Activated CD8-positive, alpha-beta memory T cell treated with anti-CD3 and anti-CD28 coated beads, Interleukin-2, amount 50 U/mL, for 4 hours (primary cell): ENCODE measurements around the gene PSMD13.
A peak's percentile ranks its signal among the peaks of the same experiment; 100 is the strongest.

ENCODE experiments used
- DNase-seq: peaks from one replicate; pipeline ENCODE4 v3.0.0-alpha.2; 2020

Gene PSMD13

DNA sequence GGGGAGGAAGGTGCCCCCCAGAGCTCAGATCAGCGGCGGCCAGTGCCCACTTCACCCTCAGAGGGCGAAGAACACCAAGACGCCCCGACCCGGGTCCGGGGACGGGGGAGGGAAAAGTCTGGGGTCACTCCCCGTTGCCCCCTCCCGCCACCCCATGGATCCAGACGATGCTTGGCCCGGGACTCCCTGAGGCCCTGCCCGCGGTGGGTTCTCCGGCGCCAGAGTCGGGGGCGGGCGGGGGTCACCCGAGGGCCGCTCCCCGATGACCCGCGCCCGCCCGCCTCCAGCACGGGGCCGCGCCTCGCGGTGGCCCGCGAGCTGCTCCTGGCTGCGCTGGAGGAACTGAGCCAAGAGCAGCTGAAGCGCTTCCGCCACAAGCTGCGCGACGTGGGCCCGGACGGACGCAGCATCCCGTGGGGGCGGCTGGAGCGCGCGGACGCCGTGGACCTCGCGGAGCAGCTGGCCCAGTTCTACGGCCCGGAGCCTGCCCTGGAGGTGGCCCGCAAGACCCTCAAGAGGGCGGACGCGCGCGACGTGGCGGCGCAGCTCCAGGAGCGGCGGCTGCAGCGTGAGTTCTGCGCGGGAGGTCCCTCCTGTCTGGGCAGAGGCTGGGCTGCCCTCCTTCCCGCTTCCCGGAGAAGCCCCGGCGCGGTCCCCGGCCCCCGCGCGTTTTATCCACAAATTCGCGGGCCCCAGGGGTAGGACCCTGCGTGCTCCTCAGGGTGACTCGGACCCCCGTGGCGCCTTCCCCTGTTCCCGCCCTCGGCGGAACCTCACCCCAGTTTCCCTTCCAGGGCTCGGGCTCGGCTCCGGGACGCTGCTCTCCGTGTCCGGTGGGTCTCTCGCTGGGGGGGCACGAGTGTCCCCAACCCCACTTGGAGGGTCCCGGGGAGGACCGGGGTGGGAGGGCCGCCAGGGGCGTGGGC, 42.5 kb downstream of the PSMD13 start:
- peak; percentile 30 for DNase-seq

DNA sequence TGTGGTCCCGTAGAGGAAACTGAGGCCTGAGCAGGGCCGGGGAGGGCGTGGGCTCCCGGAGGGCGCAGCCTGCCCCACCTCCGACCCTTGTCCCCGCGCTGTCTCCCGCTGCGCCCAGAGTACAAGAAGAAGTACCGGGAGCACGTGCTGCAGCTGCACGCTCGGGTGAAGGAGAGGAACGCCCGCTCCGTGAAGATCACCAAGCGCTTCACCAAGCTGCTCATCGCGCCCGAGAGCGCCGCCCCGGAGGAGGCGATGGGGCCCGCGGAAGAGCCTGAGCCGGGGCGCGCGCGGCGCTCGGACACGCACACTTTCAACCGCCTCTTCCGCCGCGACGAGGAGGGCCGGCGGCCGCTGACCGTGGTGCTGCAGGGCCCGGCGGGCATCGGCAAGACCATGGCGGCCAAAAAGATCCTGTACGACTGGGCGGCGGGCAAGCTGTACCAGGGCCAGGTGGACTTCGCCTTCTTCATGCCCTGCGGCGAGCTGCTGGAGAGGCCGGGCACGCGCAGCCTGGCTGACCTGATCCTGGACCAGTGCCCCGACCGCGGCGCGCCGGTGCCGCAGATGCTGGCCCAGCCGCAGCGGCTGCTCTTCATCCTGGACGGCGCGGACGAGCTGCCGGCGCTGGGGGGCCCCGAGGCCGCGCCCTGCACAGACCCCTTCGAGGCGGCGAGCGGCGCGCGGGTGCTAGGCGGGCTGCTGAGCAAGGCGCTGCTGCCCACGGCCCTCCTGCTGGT, 43.4 kb downstream of the PSMD13 start:
- DNase-seq: peak; percentile 56

DNA sequence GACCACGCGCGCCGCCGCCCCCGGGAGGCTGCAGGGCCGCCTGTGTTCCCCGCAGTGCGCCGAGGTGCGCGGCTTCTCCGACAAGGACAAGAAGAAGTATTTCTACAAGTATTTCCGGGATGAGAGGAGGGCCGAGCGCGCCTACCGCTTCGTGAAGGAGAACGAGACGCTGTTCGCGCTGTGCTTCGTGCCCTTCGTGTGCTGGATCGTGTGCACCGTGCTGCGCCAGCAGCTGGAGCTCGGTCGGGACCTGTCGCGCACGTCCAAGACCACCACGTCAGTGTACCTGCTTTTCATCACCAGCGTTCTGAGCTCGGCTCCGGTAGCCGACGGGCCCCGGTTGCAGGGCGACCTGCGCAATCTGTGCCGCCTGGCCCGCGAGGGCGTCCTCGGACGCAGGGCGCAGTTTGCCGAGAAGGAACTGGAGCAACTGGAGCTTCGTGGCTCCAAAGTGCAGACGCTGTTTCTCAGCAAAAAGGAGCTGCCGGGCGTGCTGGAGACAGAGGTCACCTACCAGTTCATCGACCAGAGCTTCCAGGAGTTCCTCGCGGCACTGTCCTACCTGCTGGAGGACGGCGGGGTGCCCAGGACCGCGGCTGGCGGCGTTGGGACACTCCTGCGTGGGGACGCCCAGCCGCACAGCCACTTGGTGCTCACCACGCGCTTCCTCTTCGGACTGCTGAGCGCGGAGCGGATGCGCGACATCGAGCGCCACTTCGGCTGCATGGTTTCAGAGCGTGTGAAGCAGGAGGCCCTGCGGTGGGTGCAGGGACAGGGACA, 44.1 kb downstream of the PSMD13 start:
- peak; percentile 36 for DNase-seq

DNA sequence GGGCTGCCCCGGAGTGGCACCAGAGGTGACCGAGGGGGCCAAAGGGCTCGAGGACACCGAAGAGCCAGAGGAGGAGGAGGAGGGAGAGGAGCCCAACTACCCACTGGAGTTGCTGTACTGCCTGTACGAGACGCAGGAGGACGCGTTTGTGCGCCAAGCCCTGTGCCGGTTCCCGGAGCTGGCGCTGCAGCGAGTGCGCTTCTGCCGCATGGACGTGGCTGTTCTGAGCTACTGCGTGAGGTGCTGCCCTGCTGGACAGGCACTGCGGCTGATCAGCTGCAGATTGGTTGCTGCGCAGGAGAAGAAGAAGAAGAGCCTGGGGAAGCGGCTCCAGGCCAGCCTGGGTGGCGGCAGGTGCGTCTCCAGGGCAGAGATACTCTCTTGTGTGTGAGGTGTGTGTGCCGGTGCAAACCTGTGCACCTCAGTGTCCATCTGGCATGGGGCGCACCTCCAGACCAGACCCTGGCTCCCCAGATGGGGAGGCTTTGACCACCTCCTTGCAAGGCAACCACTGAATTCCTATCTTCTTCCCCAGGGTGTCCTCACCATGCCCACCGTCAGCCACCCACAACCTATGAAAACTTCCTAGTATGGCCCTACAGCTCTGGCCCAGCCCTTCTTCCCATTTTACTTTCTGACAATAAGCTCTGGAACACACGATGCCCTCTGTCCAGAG, 44.8 kb downstream of the PSMD13 start:
- DNase-seq: no peak

DNA sequence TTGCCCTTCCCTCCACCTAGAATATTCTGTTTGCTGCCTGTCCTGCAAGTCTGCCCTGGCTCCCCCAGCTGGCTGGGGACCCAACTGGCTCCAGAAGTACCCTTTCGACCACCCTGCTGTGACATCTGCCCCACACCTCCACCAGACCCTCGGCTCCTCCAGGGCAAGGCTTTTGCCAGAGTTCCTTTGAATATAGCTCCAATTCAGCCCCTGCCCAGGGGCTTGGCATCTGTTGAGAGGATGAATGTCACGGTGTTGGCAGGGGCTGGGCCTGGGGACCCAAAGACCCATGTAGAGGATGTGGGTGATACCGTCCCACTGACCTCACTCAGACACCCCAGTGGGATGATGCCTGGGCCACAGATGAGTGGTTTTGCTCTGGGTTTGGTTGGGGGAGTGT, 45.4 kb downstream of the PSMD13 start:
- no peak for DNase-seq

DNA sequence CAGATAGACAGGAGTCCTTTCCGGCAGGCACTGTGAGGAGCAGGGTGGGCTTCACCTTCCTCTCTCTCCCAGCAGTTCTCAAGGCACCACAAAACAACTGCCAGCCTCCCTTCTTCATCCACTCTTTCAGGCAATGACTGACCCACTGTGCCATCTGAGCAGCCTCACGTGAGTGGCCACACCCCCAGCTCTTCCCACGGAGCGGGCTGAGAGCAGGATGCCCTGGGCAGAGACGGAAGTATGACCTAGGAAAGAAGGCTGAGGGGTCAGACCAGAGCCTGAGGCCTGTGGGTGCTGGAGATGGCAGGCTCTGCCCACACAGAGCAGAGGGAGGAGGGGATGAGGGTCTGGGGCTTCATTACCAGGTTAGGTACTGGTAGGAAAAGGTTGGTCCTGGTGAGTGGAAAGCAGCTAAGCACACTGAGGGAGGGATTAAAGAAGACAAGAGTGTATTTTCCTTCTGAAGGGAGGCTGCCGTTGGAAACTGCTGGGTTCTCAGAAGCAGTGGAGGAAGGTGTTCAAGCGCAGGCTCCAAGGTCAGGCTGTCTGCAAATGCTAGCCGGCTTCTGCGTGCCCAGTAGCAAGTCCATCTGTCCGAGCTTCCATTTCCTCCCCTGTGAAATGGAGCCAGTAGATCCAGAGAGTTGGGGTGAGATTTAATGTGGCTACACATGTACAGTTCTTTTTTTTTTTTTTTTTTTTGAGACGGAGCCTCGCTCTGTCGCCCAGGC, 46.0 kb downstream of the PSMD13 start:
- no peak for DNase-seq

DNA sequence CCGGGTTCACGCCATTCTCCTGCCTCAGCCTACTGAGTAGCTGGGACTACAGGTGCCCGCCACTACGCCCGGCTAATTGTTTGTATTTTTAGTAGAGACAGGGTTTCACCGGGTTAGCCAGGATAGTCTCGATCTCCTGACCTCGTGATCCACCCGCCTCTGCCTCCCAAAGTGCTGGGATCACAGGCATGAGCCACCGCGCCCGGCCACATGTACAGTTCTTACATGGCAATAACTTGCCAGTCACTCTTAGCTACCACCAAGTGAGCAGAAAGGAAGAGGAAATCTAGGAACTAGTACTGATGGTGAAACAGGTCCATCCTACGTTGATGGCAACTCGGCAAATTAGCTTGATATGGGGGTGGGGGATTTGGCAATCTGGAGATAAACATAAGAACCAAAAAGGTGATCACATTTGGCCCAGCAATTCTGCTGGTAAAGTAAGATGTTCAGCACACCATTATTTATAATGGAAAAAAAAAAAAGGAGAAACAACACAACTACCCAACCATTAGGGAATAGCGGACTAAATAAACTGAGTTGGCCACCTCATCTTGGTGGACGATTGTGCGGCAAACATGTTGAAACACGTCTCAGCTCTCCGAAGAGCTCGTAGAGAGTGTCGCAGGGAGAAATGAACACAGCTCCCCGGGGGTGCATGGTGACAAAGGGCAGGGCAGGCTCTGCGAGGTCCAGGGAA, 46.8 kb downstream of the PSMD13 start:
- no peak for DNase-seq

DNA sequence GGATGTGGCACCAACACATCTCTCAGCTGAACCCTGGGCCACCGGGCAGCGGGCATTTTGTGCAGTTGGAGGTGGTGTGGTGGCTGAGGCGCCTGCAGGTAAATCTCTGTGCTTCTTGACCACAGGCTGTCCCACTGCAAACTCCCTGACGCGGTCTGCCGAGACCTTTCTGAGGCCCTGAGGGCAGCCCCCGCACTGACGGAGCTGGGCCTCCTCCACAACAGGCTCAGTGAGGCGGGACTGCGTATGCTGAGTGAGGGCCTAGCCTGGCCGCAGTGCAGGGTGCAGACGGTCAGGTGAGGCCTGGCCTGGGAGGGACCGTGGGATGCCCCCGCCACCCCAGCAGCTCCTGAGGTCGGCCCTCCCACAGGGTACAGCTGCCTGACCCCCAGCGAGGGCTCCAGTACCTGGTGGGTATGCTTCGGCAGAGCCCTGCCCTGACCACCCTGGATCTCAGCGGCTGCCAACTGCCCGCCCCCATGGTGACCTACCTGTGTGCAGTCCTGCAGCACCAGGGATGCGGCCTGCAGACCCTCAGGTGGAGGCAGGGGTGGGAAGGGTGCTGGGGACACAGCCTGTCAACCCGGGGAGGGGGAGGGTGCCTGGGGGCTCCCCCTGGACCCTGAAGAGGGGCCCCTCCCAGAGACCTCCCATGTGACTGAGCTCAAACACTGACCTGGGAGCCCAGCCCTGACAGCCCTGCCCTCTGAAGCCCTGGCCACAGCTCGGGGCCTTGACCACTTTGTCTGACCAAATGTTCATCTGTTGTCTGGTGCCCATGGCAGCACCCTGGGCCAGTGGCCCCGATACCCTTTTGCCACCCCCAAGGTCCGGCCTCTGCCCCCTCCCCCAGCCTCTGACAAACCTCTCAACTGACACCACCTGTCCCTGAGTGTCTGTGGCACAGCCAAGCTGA, 47.6 kb downstream of the PSMD13 start:
- no peak for DNase-seq

DNA sequence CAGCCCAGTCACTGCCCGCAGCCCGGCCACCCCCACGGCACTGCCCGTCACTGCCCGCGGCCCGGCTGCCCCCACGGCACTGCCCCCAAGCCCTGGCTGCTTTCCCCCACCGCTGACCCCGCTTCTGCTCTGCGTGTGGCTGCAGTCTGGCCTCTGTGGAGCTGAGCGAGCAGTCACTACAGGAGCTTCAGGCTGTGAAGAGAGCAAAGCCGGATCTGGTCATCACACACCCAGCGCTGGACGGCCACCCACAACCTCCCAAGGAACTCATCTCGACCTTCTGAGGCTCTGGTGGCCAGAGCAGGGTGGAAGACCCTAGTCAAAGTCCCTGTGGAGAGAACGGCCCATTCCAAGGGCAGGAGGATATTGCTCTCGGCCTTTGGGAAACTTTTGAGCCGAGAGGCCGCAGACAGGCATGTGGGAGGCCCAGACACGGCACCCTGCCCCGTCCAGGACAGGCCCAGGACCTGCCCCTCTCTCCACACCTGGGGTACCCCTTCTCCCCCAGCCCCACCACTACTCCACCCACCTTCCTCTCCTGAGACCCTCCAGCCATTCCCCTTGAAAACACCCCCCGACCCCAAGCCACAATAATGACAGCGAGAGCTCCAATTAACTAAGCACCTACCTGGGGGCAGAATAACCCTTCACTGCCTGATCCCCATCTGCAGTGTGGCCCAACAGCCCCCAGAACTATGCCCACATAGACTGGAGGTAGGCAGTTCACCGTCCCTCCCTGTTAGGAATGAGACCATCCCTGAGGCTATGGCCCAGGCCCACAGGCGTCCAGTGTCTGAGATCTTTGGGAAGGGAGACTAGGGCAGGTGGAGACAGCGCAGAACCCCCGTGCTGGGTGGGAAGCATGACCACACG, 48.5 kb downstream of the PSMD13 start:
- DNase-seq: peak; percentile 13

DNA sequence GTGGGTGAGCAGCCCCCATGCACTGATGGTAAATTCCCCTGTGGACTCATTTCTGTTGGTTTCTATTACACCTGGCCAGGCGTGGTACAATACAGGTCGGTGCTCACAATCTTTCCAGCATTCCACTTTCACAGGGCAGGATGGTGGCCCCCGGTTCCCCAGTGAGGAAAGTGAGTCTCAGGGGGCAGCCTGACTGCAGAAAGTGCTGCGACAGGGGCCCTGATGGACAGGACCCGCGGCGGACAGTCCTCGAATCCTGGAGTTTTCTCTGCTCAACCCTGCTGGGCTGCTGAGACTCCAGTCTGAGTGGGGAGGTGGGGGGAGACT, 49.1 kb downstream of the PSMD13 start:
- DNase-seq: peak; percentile 13

DNA sequence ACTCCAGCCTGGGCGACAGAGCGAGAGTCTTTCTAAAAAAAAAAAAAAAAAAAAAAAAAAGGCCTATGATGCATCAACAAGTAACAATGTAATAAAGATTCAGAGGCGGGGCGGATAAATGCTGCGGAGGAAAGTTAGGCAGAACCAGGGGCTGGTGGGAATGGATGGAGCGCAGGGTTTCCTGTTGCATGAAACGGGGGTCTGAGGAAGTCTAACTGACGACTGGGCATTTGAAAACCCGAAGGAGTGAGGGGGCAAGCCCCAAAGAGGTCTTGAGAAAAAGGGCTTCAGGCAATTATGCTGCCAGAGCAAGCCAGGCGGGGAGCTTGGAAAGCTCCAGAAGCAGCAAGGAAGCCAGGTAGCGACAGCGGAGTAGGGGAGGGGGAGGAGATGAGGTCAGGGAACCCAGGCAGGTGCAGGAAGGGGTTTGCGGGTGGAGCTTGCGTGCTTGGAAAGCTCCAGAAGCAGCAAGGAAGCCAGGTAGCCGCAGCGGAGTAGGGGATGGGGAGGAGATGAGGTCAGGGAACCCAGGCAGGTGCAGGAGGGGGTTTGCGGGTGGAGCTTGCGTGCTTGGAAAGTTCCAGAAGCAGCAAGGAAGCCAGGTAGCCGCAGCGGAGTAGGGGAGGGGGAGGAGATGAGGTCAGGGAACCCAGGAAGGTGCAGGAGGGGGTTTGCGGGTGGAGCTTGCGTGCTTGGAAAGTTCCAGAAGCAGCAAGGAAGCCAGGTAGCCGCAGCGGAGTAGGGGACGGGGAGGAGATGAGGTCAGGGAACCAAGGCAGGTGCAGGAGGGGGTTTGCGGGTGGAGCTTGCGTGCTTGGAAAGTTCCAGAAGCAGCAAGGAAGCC, 50.4 kb downstream of the PSMD13 start:
- peak; percentile 51 for DNase-seq

DNA sequence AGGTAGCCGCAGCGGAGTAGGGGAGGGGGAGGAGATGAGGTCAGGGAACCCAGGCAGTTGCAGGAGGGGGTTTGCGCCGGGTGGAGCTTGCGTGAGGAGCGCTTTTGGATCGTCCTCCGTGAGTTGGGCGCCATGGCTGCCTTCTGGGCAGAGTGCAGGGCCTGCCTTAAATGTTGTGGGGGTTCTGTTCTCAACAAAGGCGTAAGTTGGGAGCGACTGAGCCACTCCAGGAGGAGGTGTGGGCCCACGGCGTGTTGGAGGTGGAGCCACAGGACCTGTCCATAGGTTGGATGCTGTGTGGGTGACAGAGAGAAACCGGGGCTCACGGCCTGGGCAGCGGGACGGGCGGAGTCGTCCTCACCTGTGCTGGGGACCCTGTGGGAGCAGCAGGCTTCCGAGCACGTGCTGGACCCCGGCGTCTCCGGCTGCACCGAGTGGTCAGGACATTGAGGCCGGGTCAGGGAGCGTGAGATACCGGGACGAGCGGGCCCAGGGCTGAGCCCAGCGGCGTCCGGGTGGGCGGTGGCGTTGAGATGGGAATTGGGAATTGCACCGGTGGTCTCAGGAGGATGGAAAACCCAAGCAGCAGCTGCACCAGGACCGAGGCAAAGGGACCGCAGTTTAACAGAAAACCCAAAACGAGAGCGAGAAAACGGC, 51.2 kb downstream of the PSMD13 start:
- peak; percentile 62 for DNase-seq

DNA sequence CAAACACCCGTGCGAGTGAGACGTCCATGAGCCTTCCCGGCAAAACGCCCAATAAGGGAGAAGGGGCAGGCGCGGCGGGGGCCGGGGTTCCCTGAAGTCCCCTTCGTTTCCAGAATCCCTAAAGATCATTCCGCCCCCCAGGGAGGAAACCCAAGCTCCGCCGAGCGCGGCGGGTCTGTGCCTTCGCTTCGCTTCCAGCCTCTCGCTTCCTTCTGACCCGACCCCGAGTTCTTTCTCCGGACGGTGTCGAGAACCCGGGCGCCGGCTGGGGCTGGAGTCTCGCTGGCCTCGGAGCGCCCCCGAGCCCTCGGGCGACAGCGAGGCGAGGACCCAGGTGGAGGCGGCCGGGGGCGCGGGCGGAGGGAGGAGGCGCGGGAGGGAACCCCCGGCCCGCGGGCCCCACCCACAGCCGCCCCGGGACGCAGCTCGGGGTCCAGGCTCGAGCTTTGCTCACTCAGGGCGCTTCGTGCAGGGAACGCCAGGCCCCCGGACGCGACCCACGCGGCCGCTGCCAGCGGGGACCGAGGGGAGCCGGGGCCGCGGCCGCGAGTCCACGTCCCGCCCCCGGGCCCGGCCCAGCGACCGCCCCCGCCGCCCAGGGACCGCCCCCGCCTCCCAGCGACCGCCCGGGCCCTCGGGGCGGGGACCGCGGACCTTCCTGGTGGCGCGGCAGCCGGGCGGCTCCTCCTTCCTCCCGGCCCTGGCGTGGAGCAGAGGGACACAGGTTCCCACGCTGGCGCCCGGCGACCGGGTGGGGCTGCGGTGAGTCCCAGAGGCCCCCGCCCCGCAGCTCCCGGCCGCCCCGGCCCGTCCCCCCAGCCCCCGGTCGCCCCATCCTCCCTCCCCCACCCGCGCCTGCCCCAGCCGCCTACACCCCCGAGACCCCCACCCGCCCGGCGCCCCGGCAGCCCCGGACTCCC, 52.0 kb downstream of the PSMD13 start, which contains the start of gene PGGHG:
TSS of gene PGGHG (plus strand) at position 649 of the 920 bp plus-strand sequence. CDS start 691 bp downstream, outside the sequence.
- peak; percentile 67 for DNase-seq

DNA sequence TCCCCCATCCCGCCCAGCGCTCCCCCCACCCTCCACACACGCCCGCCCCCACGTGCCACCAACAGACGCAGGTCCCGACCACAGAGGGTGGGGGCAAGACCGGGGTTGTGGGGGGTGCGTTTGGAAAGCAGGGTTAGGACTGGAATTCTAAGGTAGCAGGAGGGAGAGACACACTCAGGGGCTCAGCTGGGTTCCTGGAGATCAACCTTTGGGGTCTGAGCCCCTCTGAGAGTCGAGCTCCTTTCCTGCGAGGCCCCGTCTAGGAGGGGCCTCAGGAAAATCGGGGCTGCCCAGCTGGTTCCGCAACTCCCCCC, 52.6 kb downstream of the PSMD13 start:
- DNase-seq: peak; percentile 56

DNA sequence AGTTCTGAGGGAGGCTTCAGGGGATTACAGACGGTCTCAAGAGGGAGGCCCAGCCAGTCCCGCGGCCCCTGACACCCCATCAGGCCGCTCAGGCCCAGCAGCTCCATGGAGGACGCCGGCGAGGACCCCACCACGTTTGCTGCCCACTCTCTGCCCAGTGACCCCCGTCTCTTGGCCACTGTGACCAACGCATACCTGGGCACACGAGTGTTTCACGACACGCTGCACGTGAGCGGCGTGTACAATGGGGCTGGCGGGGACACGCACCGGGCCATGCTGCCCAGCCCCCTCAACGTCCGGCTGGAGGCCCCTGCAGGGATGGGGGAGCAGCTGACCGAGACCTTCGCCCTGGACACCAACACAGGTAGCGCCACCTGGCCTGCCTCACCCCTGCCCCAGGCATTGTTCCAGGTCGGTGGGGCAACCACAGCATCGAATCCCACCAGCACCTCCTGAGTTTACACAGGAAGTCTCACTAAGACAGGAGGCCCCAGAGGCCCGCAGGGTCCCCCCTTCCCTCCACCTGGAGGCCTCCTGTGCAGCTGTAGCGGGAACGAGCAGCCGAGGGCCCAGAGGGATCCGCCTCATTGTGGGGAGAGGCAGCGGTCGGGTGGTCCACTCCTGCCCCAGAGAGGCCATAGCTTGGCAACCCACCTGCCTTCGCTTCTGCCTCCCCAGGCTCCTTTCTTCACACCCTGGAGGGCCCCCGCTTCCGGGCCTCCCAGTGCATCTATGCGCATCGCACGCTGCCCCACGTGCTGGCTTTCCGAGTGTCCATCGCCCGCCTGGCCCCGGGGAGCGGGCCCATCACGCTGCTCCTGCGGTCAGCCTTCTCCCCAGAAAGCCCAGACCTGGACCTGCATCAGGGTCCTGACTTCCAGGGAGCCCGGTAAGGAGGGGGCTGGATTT, 53.2 kb downstream of the PSMD13 start:
- peak; percentile 24 for DNase-seq
